Brain microvascular endothelial cell (primary cell): ENCODE data around the gene SLC22A23.

Experiments
- DNase-seq: peaks from one replicate; pipeline ENCODE4 v3.0.0-alpha.2; 2020
- H3K27ac ChIP-seq: fragments of 250-450 bp; sonication (Bioruptor Pico); 2 replicates; pipeline ENCODE4 v1.5.1; 2020; ENCODE audit warnings: mild to moderate bottlenecking, moderate library complexity
- H3K27me3 ChIP-seq: fragments of 250-450 bp; sonication (Bioruptor Pico); replicated peaks from 2 replicates; pipeline ENCODE4 v1.5.1; 2020; ENCODE audit warnings: mild to moderate bottlenecking
- H3K36me3 ChIP-seq: fragments of 250-450 bp; sonication (Bioruptor Pico); replicated peaks from 2 replicates; pipeline ENCODE4 v1.5.1; 2020; ENCODE audit warnings: mild to moderate bottlenecking
- H3K4me3 ChIP-seq: 2 replicates; pipeline ENCODE4 v1.5.1; 2011; ENCODE audit warnings: low read depth, mild to moderate bottlenecking, control low read depth, low read length, moderate library complexity
- in situ Hi-C: cut with HindIII; loops from 2 replicates; pipeline ENCODE4 v1.10.0; 2017; ENCODE audit warnings: low sequenced_read_pairs, low pct_ligation_motif_present
- TF ChIP-seq, protein P1 (sequence below): IDR thresholded peaks from 2 replicates; pipeline ENCODE4 v1.5.1; 2011; ENCODE audit warnings: low read depth, mild to moderate bottlenecking, moderate library complexity, low read length, control low read depth, inconsistent platforms; ENCODE audit errors: missing control alignments

The SLC22A23 gene

GRCh38 chr6:3220366-3220765 lies 236.5 kb downstream of the SLC22A23 start:
- Histone ChIP-seq H3K4me3 (no peak overlapping the region), H3K27me3 (peaks cover 10% of the 10 kb centered on the region), H3K27ac (no peak overlapping the region), H3K36me3 (no peaks in the 10 kb centered on the region)
- no peak for DNase-seq
- in situ Hi-C loops = no loop called here
- TF ChIP-seq, protein P1, sequence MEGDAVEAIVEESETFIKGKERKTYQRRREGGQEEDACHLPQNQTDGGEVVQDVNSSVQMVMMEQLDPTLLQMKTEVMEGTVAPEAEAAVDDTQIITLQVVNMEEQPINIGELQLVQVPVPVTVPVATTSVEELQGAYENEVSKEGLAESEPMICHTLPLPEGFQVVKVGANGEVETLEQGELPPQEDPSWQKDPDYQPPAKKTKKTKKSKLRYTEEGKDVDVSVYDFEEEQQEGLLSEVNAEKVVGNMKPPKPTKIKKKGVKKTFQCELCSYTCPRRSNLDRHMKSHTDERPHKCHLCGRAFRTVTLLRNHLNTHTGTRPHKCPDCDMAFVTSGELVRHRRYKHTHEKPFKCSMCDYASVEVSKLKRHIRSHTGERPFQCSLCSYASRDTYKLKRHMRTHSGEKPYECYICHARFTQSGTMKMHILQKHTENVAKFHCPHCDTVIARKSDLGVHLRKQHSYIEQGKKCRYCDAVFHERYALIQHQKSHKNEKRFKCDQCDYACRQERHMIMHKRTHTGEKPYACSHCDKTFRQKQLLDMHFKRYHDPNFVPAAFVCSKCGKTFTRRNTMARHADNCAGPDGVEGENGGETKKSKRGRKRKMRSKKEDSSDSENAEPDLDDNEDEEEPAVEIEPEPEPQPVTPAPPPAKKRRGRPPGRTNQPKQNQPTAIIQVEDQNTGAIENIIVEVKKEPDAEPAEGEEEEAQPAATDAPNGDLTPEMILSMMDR = no peak
